ENCODE results near the gene LRIG2. TPM values are rescaled to one million over a fixed set of nuclear protein-coding genes. Genes with fewer than 3 reads are reported as not detected.
"Not testable (repeated sequence)": the region's sequence is repeated elsewhere in the genome, so short reads cannot be mapped to it uniquely, and the experiment has no call there.

The LRIG2 gene
- total and polyA plus RNA-seq, 3 experiments from 2014 or later, result 7.7 to 8.2 (median 8.1) TPM

GRCh38 chr1:113048064-113048463, 24.9 kb upstream of the LRIG2 start:
- no peaks in the 10 kb centered on the region for H3K27me3 ChIP-seq (ENCODE audit: insufficient read depth, low read length, poor library complexity, severe bottlenecking)

GRCh38 chr1:113053344-113054126, 19.5 kb upstream of the LRIG2 start:
- Mint-ChIP-seq H3K27ac (peak overlapping the region in 4 of 8 donors; percentile 13 to 88 (median 58)), H3K27me3 (no peaks in the 10 kb centered on the region), H3K9me3 (no peaks in the 10 kb centered on the region), H3K36me3 (no peaks in the 10 kb centered on the region), H3K4me1 (peaks cover 16 to 22% (median 20%) of the 10 kb centered on the region in 3 donors), H3K4me3 (no peak overlapping the region)
- Histone ChIP-seq H3K36me3 (ENCODE audit: insufficient read depth, low read length) (no peaks in the 10 kb centered on the region), H3K4me3 (ENCODE audit: low read length) (no peak overlapping the region), H3K27me3 (ENCODE audit: insufficient read depth, low read length, poor library complexity, severe bottlenecking) (no peaks in the 10 kb centered on the region), H3K9me3 (ENCODE audit: low read length) (no peaks in the 10 kb centered on the region), H3K27ac (ENCODE audit: low read depth, low read length) (no peak overlapping the region), H3K4me1 (ENCODE audit: insufficient read depth, low read length) (no peaks in the 10 kb centered on the region)
- ChIA-PET POLR2A (no interaction called here), CTCF (no interaction called here)
- DNase-seq, result no peak

More at GRCh38 chr1:113048064-113048463, 24.9 kb upstream of the LRIG2 start:
- Histone ChIP-seq H3K4me1 (ENCODE audit: insufficient read depth, low read length) (peaks cover 21% of the 10 kb centered on the region), H3K27ac (ENCODE audit: low read depth, low read length) (no peak overlapping the region), H3K4me3 (ENCODE audit: low read length) (no peak overlapping the region), H3K9me3 (ENCODE audit: low read length) (no peaks in the 10 kb centered on the region), H3K36me3 (ENCODE audit: insufficient read depth, low read length) (no peaks in the 10 kb centered on the region)
- CTCF ChIA-PET, result interaction anchor here (0.6 kb wide), 1 partner anchor 164 kb away, joined by 3 read pairs; no protein-coding TSS in a partner anchor
- Mint-ChIP-seq H3K36me3 (peaks cover 0 to 3% (median 0%) of the 10 kb centered on the region in 3 donors), H3K4me1 (peaks cover 37 to 46% (median 39%) of the 10 kb centered on the region in 3 donors), H3K27ac (peak overlapping the region in 5 of 8 donors; percentile 1 to 76 (median 12)), H3K4me3 (no peak overlapping the region), H3K27me3 (no peaks in the 10 kb centered on the region), H3K9me3 (peaks cover 0 to 1% (median 0%) of the 10 kb centered on the region in 5 donors)
- POLR2A ChIA-PET, result interaction anchor here (0.5 kb wide), 1 partner anchor 57 kb away, joined by 5 read pairs; no protein-coding TSS in a partner anchor
- DNase-seq, result no peak

GRCh38 chr1:113055570-113055969, 17.4 kb upstream of the LRIG2 start:
- H3K27me3 ChIP-seq (ENCODE audit: insufficient read depth, low read length, poor library complexity, severe bottlenecking), result no peaks in the 10 kb centered on the region
- Mint-ChIP-seq H3K4me3 (no peak overlapping the region), H3K4me1 (peaks cover 11 to 17% (median 16%) of the 10 kb centered on the region in 3 donors), H3K9me3 (no peaks in the 10 kb centered on the region), H3K36me3 (no peaks in the 10 kb centered on the region), H3K27ac (peak overlapping the region in 1 of 8 donors; percentile 21), H3K27me3 (no peaks in the 10 kb centered on the region)
- no peak overlapping the region for H3K4me3 ChIP-seq (ENCODE audit: low read length)
- H3K36me3 ChIP-seq (ENCODE audit: insufficient read depth, low read length), result no peaks in the 10 kb centered on the region
- no peak overlapping the region for H3K27ac ChIP-seq (ENCODE audit: low read depth, low read length)
- no peak for DNase-seq
- H3K9me3 ChIP-seq (ENCODE audit: low read length), result no peaks in the 10 kb centered on the region
- ChIA-PET POLR2A (no interaction called here), CTCF (no interaction called here)
- no peaks in the 10 kb centered on the region for H3K4me1 ChIP-seq (ENCODE audit: insufficient read depth, low read length)

- no peak overlapping the region for H3K27ac ChIP-seq (ENCODE audit: low read depth, low read length)
- H3K27ac Mint-ChIP-seq, result peak overlapping the region in 1 of 8 donors; percentile 23
- ChIA-PET CTCF (interaction anchor here (2.1 kb wide), 1 partner anchor 16 kb away, joined by 11 read pairs; the partner anchor contains the start of gene LRIG2), POLR2A (no interaction called here)
- no peaks in the 10 kb centered on the region for H3K27me3 ChIP-seq (ENCODE audit: insufficient read depth, low read length, poor library complexity, severe bottlenecking)
- no peaks in the 10 kb centered on the region for H3K4me1 ChIP-seq (ENCODE audit: insufficient read depth, low read length)
- no peaks in the 10 kb centered on the region for H3K9me3 ChIP-seq (ENCODE audit: low read length)
- H3K4me3 ChIP-seq (ENCODE audit: low read length), result no peak overlapping the region
- no peak for DNase-seq
- H3K4me1 Mint-ChIP-seq, result peaks cover 5 to 11% (median 11%) of the 10 kb centered on the region in 3 donors
- no peaks in the 10 kb centered on the region for H3K9me3 Mint-ChIP-seq
- no peak overlapping the region for H3K4me3 Mint-ChIP-seq
- no peaks in the 10 kb centered on the region for H3K36me3 ChIP-seq (ENCODE audit: insufficient read depth, low read length)
- H3K36me3 Mint-ChIP-seq, result no peaks in the 10 kb centered on the region
- H3K27me3 Mint-ChIP-seq, result no peaks in the 10 kb centered on the region
These were observed 16.0 kb upstream of the LRIG2 start for GRCh38 chr1:113057006-113057405.

GRCh38 chr1:113058941-113059706, 13.9 kb upstream of the LRIG2 start:
- Histone ChIP-seq H3K4me1 (ENCODE audit: insufficient read depth, low read length) (no peaks in the 10 kb centered on the region), H3K27ac (ENCODE audit: low read depth, low read length) (no peak overlapping the region), H3K27me3 (ENCODE audit: insufficient read depth, low read length, poor library complexity, severe bottlenecking) (no peaks in the 10 kb centered on the region), H3K4me3 (ENCODE audit: low read length) (no peak overlapping the region), H3K36me3 (ENCODE audit: insufficient read depth, low read length) (no peaks in the 10 kb centered on the region), H3K9me3 (ENCODE audit: low read length) (no peaks in the 10 kb centered on the region)
- Mint-ChIP-seq H3K27ac (peak overlapping the region in 1 of 8 donors; percentile 37), H3K27me3 (no peaks in the 10 kb centered on the region), H3K4me3 (no peak overlapping the region), H3K4me1 (peaks cover 3 to 11% (median 11%) of the 10 kb centered on the region in 3 donors), H3K9me3 (no peaks in the 10 kb centered on the region), H3K36me3 (peaks cover 0 to under 1% (median 0%) of the 10 kb centered on the region in 3 donors)
- ChIA-PET CTCF (interaction anchor here (3.1 kb wide), 1 partner anchor 13 kb away, joined by 9 read pairs; the partner anchor contains the start of gene LRIG2), POLR2A (no interaction called here)
- no peak for DNase-seq

GRCh38 chr1:113063456-113063855, 9.5 kb upstream of the LRIG2 start:
- H3K4me3 Mint-ChIP-seq; H3K36me3 ChIP-seq (ENCODE audit: insufficient read depth, low read length); H3K9me3 Mint-ChIP-seq; POLR2A ChIA-PET; H3K9me3 ChIP-seq (ENCODE audit: low read length); H3K4me1 ChIP-seq (ENCODE audit: insufficient read depth, low read length); H3K4me3 ChIP-seq (ENCODE audit: low read length); H3K27ac ChIP-seq (ENCODE audit: low read depth, low read length); H3K27me3 ChIP-seq (ENCODE audit: insufficient read depth, low read length, poor library complexity, severe bottlenecking); H3K27ac Mint-ChIP-seq; H3K36me3 Mint-ChIP-seq; H3K4me1 Mint-ChIP-seq; DNase-seq; H3K27me3 Mint-ChIP-seq: not testable (repeated sequence)
- CTCF ChIA-PET, result interaction anchor here (1.3 kb wide), 1 partner anchor 9 kb away, joined by 5 read pairs; the partner anchor contains the start of gene LRIG2

GRCh38 chr1:113072141-113072756, 749 bp upstream of the LRIG2 start:
- Mint-ChIP-seq H3K36me3 (peaks cover 0 to 18% (median 0%) of the 10 kb centered on the region in 3 donors), H3K27me3 (no peaks in the 10 kb centered on the region), H3K4me3 (peak overlapping the region; percentile 96 to 99 (median 99)), H3K4me1 (peaks cover 31 to 45% (median 36%) of the 10 kb centered on the region in 3 donors), H3K9me3 (no peaks in the 10 kb centered on the region), H3K27ac (peak overlapping the region; percentile 86 to 100 (median 96))
- peaks cover 27% of the 10 kb centered on the region for H3K4me1 ChIP-seq (ENCODE audit: insufficient read depth, low read length)
- peak overlapping the region; percentile 93 for H3K27ac ChIP-seq (ENCODE audit: low read depth, low read length)
- H3K27me3 ChIP-seq (ENCODE audit: insufficient read depth, low read length, poor library complexity, severe bottlenecking), result no peaks in the 10 kb centered on the region
- no peaks in the 10 kb centered on the region for H3K36me3 ChIP-seq (ENCODE audit: insufficient read depth, low read length)
- ChIA-PET CTCF (interaction anchor here (0.6 to 2.8 kb wide), 44 partner anchors 8 to 875 kb away, joined by 3 to 33 read pairs (median 5); partner anchors contain the start of genes MAGI3, PHTF1, PPM1J and SLC16A1), POLR2A (interaction anchor here (1.5 kb wide), 1 partner anchor 357 kb away, joined by 13 read pairs; the partner anchor contains the start of gene PPM1J)
- peak overlapping the region; percentile 79 for H3K4me3 ChIP-seq (ENCODE audit: low read length)
- no peaks in the 10 kb centered on the region for H3K9me3 ChIP-seq (ENCODE audit: low read length)
- DNase-seq, result no peak

Measured in CD8-positive, alpha-beta memory T cell (primary cell).